Measurements from ENCODE around the gene ZNF593. TPM values are rescaled to one million over a fixed set of nuclear protein-coding genes. Genes with fewer than 3 reads are reported as not detected.

The ZNF593 gene
- 3.3 and 13.3 TPM in 2 replicates for total RNA-seq (ENCODE audit: low replicate concordance)

- peaks cover 4% of the 10 kb centered on the region for H3K27me3 ChIP-seq
- peak within 1 kb of the TSS; percentile 56 for H3K27ac ChIP-seq
- peaks cover 28% of the 10 kb centered on the region for H3F3A ChIP-seq (ENCODE audit: low read depth)
- Mint-ChIP-seq H3K27me3 (ENCODE audit: insufficient read depth, low read depth) (peaks cover 25% of the 10 kb centered on the region), H3K4me1 (peaks cover 52% of the 10 kb centered on the region), H3K27ac (peak within 1 kb of the TSS; percentile 97), H3K36me3 (no peaks in the 10 kb centered on the region), H3K4me3 (peak within 1 kb of the TSS; percentile 89), H3K9me3 (no peaks in the 10 kb centered on the region)
- DNase-seq (ENCODE audit: low spot score), result peak; percentile 95
- peak within 1 kb of the TSS; percentile 71 for H3K9ac ChIP-seq
- peak within 1 kb of the TSS; percentile 77 for H3K4me3 ChIP-seq
- peaks cover 3% of the 10 kb centered on the region for H4K20me1 ChIP-seq (ENCODE audit: low read depth)
- H3K36me3 ChIP-seq, result no peaks in the 10 kb centered on the region
- peak within 1 kb of the TSS; percentile 98 for H3K4me2 ChIP-seq
- TF ChIP-seq EZH2 (IDR thresholded peaks at IDR 0.05) (no peak), CTCF (IDR thresholded peaks at IDR 0.05) (peak; percentile 83), EZH2phosphoT487 (IDR thresholded peaks at IDR 0.05) (no peak)
- peaks cover 40% of the 10 kb centered on the region for H3K4me1 ChIP-seq
- peaks cover 13% of the 10 kb centered on the region for H3K79me2 ChIP-seq (ENCODE audit: low read depth)
- peak within 1 kb of the TSS; percentile 44 for H2AFZ ChIP-seq (replicated peaks)
- H3K9me3 ChIP-seq (ENCODE audit: low read depth), result no peaks in the 10 kb centered on the region
Measured at GRCh38 chr1:26169669-26170471, at the start of gene ZNF593. ZNF593 (plus strand) TSS chr1:26169908; CDS start chr1:26169984, 76 bp downstream.

- no peak for DNase-seq (ENCODE audit: low spot score)
- H3K27ac Mint-ChIP-seq, result no peak overlapping the region
Measured at GRCh38 chr1:26121854-26122773, 47.6 kb upstream of the ZNF593 start.

More at GRCh38 chr1:26121854-26122773, 47.6 kb upstream of the ZNF593 start:
- H3K27me3 ChIP-seq, result no peaks in the 10 kb centered on the region
- Mint-ChIP-seq H3K4me1 (no peaks in the 10 kb centered on the region), H3K27me3 (ENCODE audit: insufficient read depth, low read depth) (no peaks in the 10 kb centered on the region), H3K9me3 (no peaks in the 10 kb centered on the region), H3K4me3 (no peak overlapping the region), H3K36me3 (peaks cover 17% of the 10 kb centered on the region)
- H3F3A ChIP-seq (ENCODE audit: low read depth), result no peaks in the 10 kb centered on the region
- no peaks in the 10 kb centered on the region for H3K4me1 ChIP-seq
- H3K9ac ChIP-seq, result no peak overlapping the region
- no peak overlapping the region for H3K4me3 ChIP-seq
- TF ChIP-seq EZH2 (IDR thresholded peaks at IDR 0.05) (no peak), CTCF (IDR thresholded peaks at IDR 0.05) (no peak), EZH2phosphoT487 (IDR thresholded peaks at IDR 0.05) (no peak)
- no peak overlapping the region for H3K27ac ChIP-seq
- peaks cover 8% of the 10 kb centered on the region for H4K20me1 ChIP-seq (ENCODE audit: low read depth)
- peaks cover 7% of the 10 kb centered on the region for H3K36me3 ChIP-seq
- no peaks in the 10 kb centered on the region for H3K9me3 ChIP-seq (ENCODE audit: low read depth)
- H3K79me2 ChIP-seq (ENCODE audit: low read depth), result no peaks in the 10 kb centered on the region
- H3K4me2 ChIP-seq, result no peak overlapping the region
- H2AFZ ChIP-seq (replicated peaks), result no peak overlapping the region
